DMS53 treated with DMSO at 0.1 percent for 48 hours (cell line): ENCODE data around the gene ZNF559.
"Not testable (repeated sequence)": the region's sequence is repeated elsewhere in the genome, so short reads cannot be mapped to it uniquely, and the experiment has no call there.

ENCODE experiments used
- DNase-seq: peaks from one replicate; lab custom pipeline; 2025; ENCODE audit not compliant: unreplicated experiment; lab: John Stamatoyannopoulos, UW

The ZNF559 gene

GRCh38 chr19:9323919-9324583 lies at the start of gene ZNF559:
Gene ZNF559, plus strand, starts transcription at chr19:9324179. Its CDS starts 14,371 bp downstream, at chr19:9338550.
- peak; percentile 86 for DNase-seq

GRCh38 chr19:9283485-9283884 lies 40.5 kb upstream of the ZNF559 start:
- DNase-seq, result not testable (repeated sequence)

DNA sequence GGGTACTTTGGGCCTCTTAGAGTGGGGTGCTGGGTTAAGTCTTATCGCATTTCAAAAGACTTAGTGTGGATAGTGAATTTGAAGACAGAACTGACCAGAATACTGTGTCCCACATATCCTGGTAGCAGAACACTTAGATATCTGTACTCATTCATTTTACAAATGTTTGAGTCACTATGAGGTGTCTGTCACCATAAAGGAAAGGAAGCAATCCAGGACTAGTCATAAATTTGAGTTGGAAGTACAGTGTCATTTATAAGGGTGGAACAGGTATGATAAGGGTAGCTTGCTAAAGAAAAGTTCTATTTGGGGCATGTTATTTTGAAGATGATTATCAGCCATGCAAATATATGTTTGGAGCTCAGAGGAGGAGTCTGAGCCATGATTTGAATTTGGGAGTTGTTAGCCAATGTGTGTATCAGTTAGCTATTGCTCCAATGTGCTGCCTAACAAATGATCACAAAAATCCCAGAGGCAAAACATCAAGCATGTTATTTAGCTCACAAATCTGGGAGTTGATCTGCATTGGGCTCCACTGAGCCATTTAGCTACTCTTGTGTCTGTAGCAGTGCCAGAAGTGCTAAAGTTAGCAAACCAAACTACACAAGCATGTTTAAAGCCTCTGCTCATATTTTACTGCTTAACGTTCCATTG lies 34.6 kb upstream of the ZNF559 start:
- DNase-seq, result no peak

DNA sequence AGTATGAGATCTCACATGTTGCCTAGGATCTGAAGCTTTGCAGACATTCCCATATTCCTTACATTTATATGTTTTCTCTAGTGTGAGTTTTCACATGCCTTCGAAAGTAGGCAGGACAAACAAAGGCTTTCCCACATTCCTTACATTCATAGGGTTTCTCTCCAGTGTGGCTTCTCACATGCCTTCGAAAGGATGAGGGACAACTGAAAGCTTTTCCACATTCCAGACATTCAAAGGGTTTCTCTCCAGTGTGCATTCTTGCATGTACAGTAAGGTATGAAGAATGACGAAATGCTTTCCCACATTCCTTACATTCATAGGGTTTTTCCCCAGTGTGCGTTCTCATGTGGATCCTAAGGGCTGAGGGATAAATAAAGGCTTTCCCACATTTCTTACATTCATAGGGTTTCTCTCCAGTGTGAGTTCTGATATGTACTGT lies 28.5 kb upstream of the ZNF559 start:
- no peak for DNase-seq

DNA sequence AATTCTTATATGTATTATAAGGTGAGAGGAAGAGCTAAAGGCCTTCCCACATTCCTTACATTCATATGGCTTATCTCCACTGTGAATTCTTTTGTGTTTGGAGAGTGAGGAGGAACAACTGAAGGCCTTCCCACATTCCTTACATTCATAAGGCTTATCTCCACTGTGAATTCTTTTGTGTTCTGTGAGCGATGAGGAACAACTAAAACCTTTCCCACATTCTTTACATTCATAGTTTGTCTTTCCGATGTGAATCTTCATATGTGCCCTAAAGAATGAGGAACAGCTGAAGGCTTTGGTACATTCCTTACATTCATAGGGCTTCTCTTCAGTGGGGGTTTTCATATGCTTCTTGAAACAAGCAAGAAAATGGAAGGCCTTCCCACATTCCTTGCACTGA lies 27.6 kb upstream of the ZNF559 start:
- DNase-seq, result no peak

- DNase-seq, result no peak
Observed at GRCh38 chr19:9306443-9306842, 17.5 kb upstream of the ZNF559 start.

GRCh38 chr19:9308091-9308770 lies 15.7 kb upstream of the ZNF559 start:
- DNase-seq, result no peak

- DNase-seq, result peak; percentile 88
Observed at GRCh38 chr19:9309139-9309973, 14.6 kb upstream of the ZNF559 start, which contains the start of gene ZNF699. Gene ZNF699, minus strand, starts transcription at chr19:9309838. Its CDS starts 4,719 bp downstream, at chr19:9305119.

GRCh38 chr19:9309974-9310446 lies 14.0 kb upstream of the ZNF559 start:
- DNase-seq, result no peak

- no peak for DNase-seq
Observed at GRCh38 chr19:9313756-9314155, 10.2 kb upstream of the ZNF559 start.

DNA sequence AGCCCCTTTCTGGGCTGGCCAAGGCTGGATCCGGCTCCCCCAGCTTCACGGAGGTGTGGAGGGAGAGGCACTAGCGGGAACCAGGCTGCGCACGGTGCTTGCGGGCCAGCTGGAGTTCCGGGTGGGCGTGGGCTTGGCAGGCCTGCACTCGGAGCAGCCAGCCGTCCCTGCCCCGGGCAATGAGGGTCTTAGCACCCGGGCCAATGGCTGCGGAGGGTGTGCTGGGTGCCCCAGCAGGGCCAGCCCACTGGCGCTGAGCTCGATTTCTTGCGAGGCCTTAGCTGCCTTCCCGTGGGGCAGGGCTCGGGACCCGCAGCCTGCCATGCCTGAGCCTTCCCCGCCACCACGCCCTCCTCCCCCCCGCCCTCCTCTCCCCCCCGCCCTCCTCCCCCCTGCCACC lies 2.6 kb upstream of the ZNF559 start:
- DNase-seq, result no peak

DNA sequence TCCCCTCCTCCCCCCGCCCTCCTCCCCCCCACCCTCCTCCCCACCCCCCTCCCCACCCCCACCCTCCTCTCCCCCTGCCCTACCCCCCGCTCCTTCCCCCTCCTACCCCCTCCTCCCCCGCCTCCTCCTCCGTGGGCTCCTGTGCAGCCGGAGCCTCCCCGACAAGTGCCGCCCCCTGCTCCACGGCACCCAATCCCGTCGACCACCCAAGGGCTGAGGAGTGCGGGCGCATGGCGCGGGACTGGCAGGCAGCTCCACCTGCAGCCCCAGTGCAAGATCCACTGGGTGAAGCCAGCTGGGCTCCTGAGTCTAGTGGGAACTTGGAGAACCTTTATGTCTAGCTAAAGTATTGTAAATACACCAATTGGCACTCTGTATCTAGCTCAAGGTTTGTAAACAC lies 2.2 kb upstream of the ZNF559 start:
- not testable (repeated sequence) for DNase-seq

DNA sequence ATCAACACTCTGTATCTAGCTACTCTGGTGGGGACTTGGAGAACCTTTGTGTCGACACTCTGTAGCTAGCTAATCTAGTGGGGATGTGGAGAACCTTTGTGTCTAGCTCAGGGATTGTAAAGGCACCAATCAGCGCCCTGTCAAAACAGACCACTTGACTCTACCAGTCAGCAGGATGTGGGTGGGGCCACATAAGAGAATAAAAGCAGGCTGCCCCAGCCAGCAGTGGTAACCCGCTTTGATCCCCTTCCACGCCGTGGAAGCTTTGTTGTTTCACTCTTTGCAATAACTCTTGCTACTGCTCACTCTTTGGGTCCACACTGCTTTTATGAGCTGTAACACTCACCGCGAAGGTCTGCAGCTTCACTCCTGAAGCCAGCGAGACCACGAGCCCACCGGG lies 1.8 kb upstream of the ZNF559 start:
- not testable (repeated sequence) for DNase-seq

DNA sequence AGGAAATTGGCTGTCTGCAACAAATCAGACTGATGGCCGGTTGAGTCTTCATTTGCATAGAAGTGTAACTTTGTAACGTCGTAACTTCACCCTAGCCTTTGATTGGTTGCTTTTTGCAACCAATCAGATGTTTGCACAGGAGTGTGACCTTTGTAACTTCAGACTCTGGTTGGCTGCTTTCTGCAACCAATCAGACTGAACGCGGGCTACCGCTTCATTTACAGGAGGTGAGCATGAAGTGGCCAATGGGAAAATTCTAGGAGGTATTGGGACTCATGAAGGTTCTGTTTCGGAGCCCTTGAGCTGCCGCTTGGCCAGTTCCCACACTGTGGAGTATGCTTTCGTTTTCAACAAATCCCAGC lies 441 bp upstream of the ZNF559 start:
- DNase-seq, result peak; percentile 78

DNA sequence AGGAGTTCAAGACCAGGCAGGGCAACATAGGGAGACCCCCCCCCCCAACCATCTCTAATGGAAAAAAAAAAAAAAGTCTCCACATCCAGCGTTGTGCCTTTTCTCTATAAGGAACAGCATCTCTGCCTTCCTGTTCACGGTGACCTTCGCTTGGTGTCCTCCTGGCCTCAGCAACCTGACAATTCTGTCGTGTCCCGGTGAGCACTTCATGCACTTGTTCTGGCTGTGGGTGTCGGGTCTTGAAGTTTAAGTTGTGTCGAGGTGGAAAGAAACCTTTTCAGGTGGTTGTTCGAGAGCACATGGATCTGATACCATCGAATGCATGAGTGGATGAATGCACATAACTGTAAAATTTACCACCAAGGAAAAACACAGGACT lies 594 bp downstream of the ZNF559 start:
- DNase-seq, result no peak

DNA sequence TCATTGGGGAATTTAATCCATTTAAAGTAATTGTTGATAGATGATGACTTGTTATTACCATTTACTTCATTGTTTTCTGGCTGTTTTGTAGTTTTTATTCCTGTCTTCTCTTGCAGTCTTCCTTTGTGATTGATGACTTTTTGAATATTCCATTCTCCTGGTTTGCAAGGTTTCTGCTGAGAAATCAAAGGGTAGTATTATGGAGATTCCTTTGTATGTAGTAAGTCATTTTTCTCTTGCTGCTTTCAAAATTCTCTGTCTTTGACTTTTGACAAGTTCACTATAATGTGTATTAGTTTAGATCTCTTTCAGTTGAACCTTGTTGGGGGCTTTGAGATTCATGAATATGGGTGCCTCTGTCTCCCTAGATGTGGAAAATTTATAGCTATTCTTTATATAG lies 6.0 kb downstream of the ZNF559 start:
- DNase-seq, result no peak

DNA sequence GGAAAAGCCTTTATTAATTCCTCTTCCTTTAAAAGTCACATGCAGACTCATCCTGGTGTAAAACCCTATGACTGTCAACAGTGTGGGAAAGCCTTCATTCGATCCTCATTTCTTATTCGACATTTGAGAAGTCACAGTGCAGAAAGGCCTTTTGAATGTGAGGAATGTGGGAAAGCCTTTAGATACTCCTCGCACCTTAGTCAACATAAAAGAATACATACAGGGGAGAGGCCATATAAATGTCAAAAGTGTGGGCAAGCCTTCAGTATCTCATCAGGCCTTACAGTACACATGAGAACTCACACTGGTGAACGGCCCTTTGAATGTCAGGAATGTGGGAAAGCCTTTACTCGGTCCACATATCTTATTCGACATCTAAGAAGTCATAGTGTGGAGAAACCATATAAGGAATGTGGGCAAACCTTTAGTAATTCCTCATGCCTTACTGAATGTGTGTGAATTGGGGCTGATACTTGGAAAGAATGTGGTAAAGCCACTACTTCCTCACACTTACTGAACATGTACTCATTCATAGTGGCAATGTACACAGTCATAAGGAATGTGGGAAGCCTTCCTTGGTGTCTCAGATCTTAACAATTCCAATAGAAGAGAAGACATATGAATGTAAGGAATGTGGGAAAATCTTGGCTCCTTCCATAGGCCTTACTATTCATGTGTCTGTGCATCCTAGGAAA lies 18.8 kb downstream of the ZNF559 start:
- DNase-seq, result no peak

- DNase-seq, result no peak
Observed at GRCh38 chr19:9345005-9345404, 21.0 kb downstream of the ZNF559 start.

- no peak for DNase-seq
Observed at GRCh38 chr19:9348253-9348652, 24.3 kb downstream of the ZNF559 start.

DNA sequence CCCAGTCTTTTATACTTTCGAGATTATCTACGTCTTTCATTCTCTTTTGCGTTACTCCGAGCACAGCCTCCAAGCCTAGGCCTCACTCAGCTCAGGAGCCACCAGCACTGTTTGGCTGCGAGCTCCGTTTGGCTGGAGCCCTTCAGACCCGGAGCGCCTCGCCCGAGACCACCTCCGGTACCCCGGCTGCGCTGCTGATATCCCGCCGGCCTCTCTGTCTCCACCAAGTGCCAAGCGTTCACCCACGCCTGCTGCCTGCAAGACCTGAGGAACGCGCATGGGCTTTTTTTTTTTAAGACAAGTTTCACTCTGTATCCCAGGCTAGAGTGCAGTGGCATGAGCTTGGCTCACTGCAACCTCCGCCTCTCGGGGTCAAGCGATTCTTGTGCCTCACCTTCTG lies 24.7 kb downstream of the ZNF559 start:
- DNase-seq, result no peak

DNA sequence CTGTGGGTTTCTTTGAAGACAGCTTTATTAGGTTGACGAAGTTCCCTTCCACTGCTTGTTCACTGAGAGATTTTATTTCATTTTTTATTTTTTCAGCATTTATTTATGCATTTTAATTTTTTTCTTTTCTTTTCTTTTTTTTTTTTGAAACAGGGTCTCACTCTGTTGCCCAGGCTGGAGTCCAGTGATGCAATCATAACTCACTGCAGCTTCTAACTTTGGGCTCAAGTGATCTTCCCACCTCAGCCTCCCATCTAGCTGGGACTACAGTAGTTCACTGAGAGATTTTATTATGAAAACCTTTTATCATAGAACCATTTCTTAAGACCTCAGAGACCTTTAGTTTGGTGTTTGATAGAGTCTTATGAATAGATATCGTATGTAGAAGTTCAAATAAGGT lies 28.5 kb downstream of the ZNF559 start:
- no peak for DNase-seq
